Tibial artery (tissue), 4 donors: ENCODE results near the gene BTBD9.

ENCODE experiments used
- DNase-seq, 2 donors: peaks; one replicate each; pipeline ENCODE4 v3.0.0-alpha.2; 2019
- H3K27ac ChIP-seq, 2 donors: fragments of 200-600 bp; sonication (generic) in 1 of 2; 1 replicate in 1 of 2; 2 replicates in 1 of 2; pipeline ENCODE4 v1.5.1; 2018 to 2019; ENCODE audit warnings: mild to moderate bottlenecking in 1 of 2
- H3K27me3 ChIP-seq, 2 donors: fragments of 200-600 bp; sonication (generic) in 1 of 2; one replicate each; pipeline versions ENCODE4 v1.5.1 to v1.6.0; 2016 to 2019
- H3K36me3 ChIP-seq, 3 donors: fragments of 200-600 bp; sonication (generic) in 2 of 3; one replicate each; pipeline ENCODE4 v1.5.1; 2016 to 2019; ENCODE audit warnings: mild to moderate bottlenecking in 2 of 3
- H3K4me1 ChIP-seq, 4 donors: fragments of 200-600 bp; sonication (generic) in 2 of 4; 1 replicate in 3 of 4; 2 replicates in 1 of 4; pipeline ENCODE4 v1.5.1; 2016 to 2019
- H3K4me3 ChIP-seq, 2 donors: fragments of 200-600 bp; sonication (generic) in 1 of 2; 1 replicate in 1 of 2; 2 replicates in 1 of 2; pipeline ENCODE4 v1.5.1; 2018 to 2019; ENCODE audit warnings: mild to moderate bottlenecking in 2 of 2
- H3K9me3 ChIP-seq, 3 donors: fragments of 200-600 bp; sonication (generic) in 1 of 3; one replicate each; pipeline ENCODE4 v1.5.1; 2016 to 2019
- CTCF ChIP-seq, 2 experiments: fragments of 200-600 bp in 1 of 2; fragments of 450-650 bp in 1 of 2; IDR thresholded peaks; one replicate each; pipeline ENCODE4 v1.5.1; 2017 to 2019; ENCODE audit warnings: antibody characterized with exemption in 2 of 2, mild to moderate bottlenecking in 1 of 2, moderate library complexity in 1 of 2
- intact Hi-C: fragments of 100-400 bp; cut with DNase I; formaldehyde crosslinking; loops from one replicate; pipeline ENCODE4 v1.15.0; 2023; ENCODE audit warnings: low total_unique reads

Gene BTBD9

GRCh38 chr6:38459291-38459690 lies 180.4 kb downstream of the BTBD9 start:
- Histone ChIP-seq H3K36me3 (no peaks in the 10 kb centered on the region), H3K4me3 (no peak overlapping the region), H3K27ac (no peak overlapping the region), H3K27me3 (no peaks in the 10 kb centered on the region), H3K4me1 (no peaks in the 10 kb centered on the region), H3K9me3 (peaks cover 0 to 6% (median 0%) of the 10 kb centered on the region in 3 donors)
- DNase-seq, result no peak
- TF ChIP-seq CTCF (IDR thresholded peaks at IDR 0.05), result no peak
- intact Hi-C loops, result no loop called here

- no peak overlapping the region for H3K4me3 ChIP-seq
- no peaks in the 10 kb centered on the region for H3K27me3 ChIP-seq
- DNase-seq, result no peak
- no peak overlapping the region for H3K27ac ChIP-seq
- H3K4me1 ChIP-seq, result no peaks in the 10 kb centered on the region
- intact Hi-C loops, result no loop called here
- no peak for TF ChIP-seq CTCF (IDR thresholded peaks at IDR 0.05)
- H3K9me3 ChIP-seq, result peaks cover 0 to 8% (median 0%) of the 10 kb centered on the region in 3 donors
- H3K36me3 ChIP-seq, result no peaks in the 10 kb centered on the region
Observed at GRCh38 chr6:38453861-38454260, 185.9 kb downstream of the BTBD9 start.

GRCh38 chr6:38452816-38453660 lies 186.7 kb downstream of the BTBD9 start:
- no peak overlapping the region for H3K27ac ChIP-seq
- H3K27me3 ChIP-seq, result no peaks in the 10 kb centered on the region
- no peak overlapping the region for H3K4me3 ChIP-seq
- H3K4me1 ChIP-seq, result no peaks in the 10 kb centered on the region
- intact Hi-C loops, result no loop called here
- TF ChIP-seq CTCF (IDR thresholded peaks at IDR 0.05), result no peak
- DNase-seq, result no peak
- no peaks in the 10 kb centered on the region for H3K36me3 ChIP-seq
- peaks cover 0 to 8% (median 0%) of the 10 kb centered on the region in 3 donors for H3K9me3 ChIP-seq

- intact Hi-C loops, result no loop called here
- H3K27ac ChIP-seq, result no peak overlapping the region
- DNase-seq, result no peak
- peaks cover 0 to 8% (median 0%) of the 10 kb centered on the region in 3 donors for H3K9me3 ChIP-seq
- H3K4me3 ChIP-seq, result no peak overlapping the region
- no peak for TF ChIP-seq CTCF (IDR thresholded peaks at IDR 0.05)
- peaks cover 0 to 7% (median 0%) of the 10 kb centered on the region in 4 donors for H3K4me1 ChIP-seq
- no peaks in the 10 kb centered on the region for H3K36me3 ChIP-seq
- no peaks in the 10 kb centered on the region for H3K27me3 ChIP-seq
Observed at GRCh38 chr6:38450717-38451116, 189.0 kb downstream of the BTBD9 start.

GRCh38 chr6:38445925-38446324 lies 193.8 kb downstream of the BTBD9 start:
- H3K4me3 ChIP-seq, result no peak overlapping the region
- intact Hi-C loops, result no loop called here
- no peak for TF ChIP-seq CTCF (IDR thresholded peaks at IDR 0.05)
- H3K27me3 ChIP-seq, result no peaks in the 10 kb centered on the region
- peaks cover 0 to 7% (median 0%) of the 10 kb centered on the region in 4 donors for H3K4me1 ChIP-seq
- peaks cover 0 to 8% (median 0%) of the 10 kb centered on the region in 3 donors for H3K9me3 ChIP-seq
- no peak overlapping the region for H3K27ac ChIP-seq
- DNase-seq, result no peak
- H3K36me3 ChIP-seq, result no peaks in the 10 kb centered on the region
